HepG2 (cell line): ENCODE data around the gene GPR65. TPM values are rescaled to one million over a fixed set of nuclear protein-coding genes. Genes with fewer than 3 reads are reported as not detected.

Experiments used
- ATAC-seq: fragments of 200-7000 bp; cut with Tn5 transposase; 3 replicates; pipeline ENCODE4 v1.9.1; 2020; ENCODE audit warnings: mild to moderate bottlenecking, moderate library complexity
- BruUV-seq: library from RNA; stranded (reverse); fragments of 400-500 nt; replicated peaks from 2 replicates; lab custom pipeline; 2021; lab: Mats Ljungman, UMichigan
- CTCF ChIA-PET: fragments of 300-600 bp; formaldehyde crosslinking; extraction: SDS; loops from one replicate; lab custom pipeline; 2021; ENCODE audit warnings: low total read pairs, inconsistent platforms, low intra/inter-chr PET ratio; lab: Yijun Ruan, JAX
- POLR2A ChIA-PET: fragments of 350-600 bp; sonication (Branson Sonifier 250); formaldehyde crosslinking; loops from one replicate; lab custom pipeline; 2020; ENCODE audit warnings: antibody characterized with exemption, inconsistent platforms; lab: Yijun Ruan, JAX
- DNase-seq: peaks from one replicate; pipeline ENCODE4 v3.0.0-alpha.2; 2015; ENCODE audit warnings: low spot score
- FAIRE-seq: peaks from 3 replicates; lab custom pipeline; 2011; peaks lifted over from hg19 to GRCh38; lab: Jason Lieb, UNC
- H2AFZ ChIP-seq: one replicate; pipeline ENCODE4 v1.6.1; 2011; ENCODE audit warnings: low read length, inconsistent platforms
- H3K27ac ChIP-seq: fragments of 300-600 bp; 3 replicates; pipeline ENCODE4 v1.8.0; 2011; ENCODE audit warnings: mixed run types, mild to moderate bottlenecking, mixed read lengths, low read length, inconsistent platforms; ENCODE audit not compliant: insufficient read depth; ENCODE audit errors: extremely low read length
- H3K27me3 ChIP-seq, 2 experiments: fragments of 200-600 bp in 1 of 2; 2 replicates in 1 of 2; 3 replicates in 1 of 2; pipeline versions ENCODE4 v1.6.0 to v1.8.0; 2011; ENCODE audit warnings: low read length in 2 of 2, mild to moderate bottlenecking in 2 of 2, moderate library complexity in 2 of 2, inconsistent platforms in 1 of 2; ENCODE audit not compliant: insufficient read depth in 2 of 2, control insufficient read depth in 1 of 2
- H3K36me3 ChIP-seq, 2 experiments: fragments of 200-600 bp in 1 of 2; replicated peaks in 1 of 2; 2 replicates in 1 of 2; 3 replicates in 1 of 2; pipeline versions ENCODE4 v1.5.1 to v1.8.0; 2011; ENCODE audit warnings: low read length in 2 of 2, inconsistent platforms in 1 of 2; ENCODE audit not compliant: insufficient read depth in 2 of 2, control insufficient read depth in 1 of 2
- H3K4me1 ChIP-seq: 2 replicates; pipeline ENCODE4 v1.5.1; 2012; ENCODE audit warnings: low read length, inconsistent platforms; ENCODE audit not compliant: insufficient read depth
- H3K4me2 ChIP-seq: 2 replicates; pipeline ENCODE4 v1.6.0; 2011; ENCODE audit warnings: low read depth, low read length, inconsistent platforms
- H3K4me3 ChIP-seq, 3 experiments: fragments of 200-600 bp in 1 of 3; sonication (generic), shearing (Covaris generic) in 1 of 3; replicated peaks in 1 of 3; 2 replicates each; pipeline ENCODE4 v1.5.1; 2011 to 2016; ENCODE audit warnings: low read length in 3 of 3, inconsistent platforms in 2 of 3, low read depth in 2 of 3, mild to moderate bottlenecking in 2 of 3, control low read depth in 1 of 3, mixed read lengths in 1 of 3; ENCODE audit not compliant: insufficient read depth in 1 of 3
- H3K79me2 ChIP-seq: one replicate; pipeline ENCODE4 v1.6.1; 2011; ENCODE audit warnings: low read length, inconsistent platforms; ENCODE audit not compliant: insufficient read depth
- H3K9ac ChIP-seq: 2 replicates; pipeline ENCODE4 v1.6.0; 2011; ENCODE audit warnings: mild to moderate bottlenecking, low read depth, low read length, inconsistent platforms; ENCODE audit not compliant: insufficient read depth
- H3K9me3 ChIP-seq: 2 replicates; pipeline ENCODE4 v1.5.1; 2012; ENCODE audit warnings: mild to moderate bottlenecking, low read length
- H4K20me1 ChIP-seq: 2 replicates; pipeline ENCODE4 v1.6.0; 2011; ENCODE audit warnings: inconsistent platforms, mild to moderate bottlenecking, low read length, moderate library complexity; ENCODE audit not compliant: insufficient read depth
- ZNF207 ChIP-seq: fragments of 450-650 bp; IDR thresholded peaks from 2 replicates; pipeline ENCODE4 v1.6.1; 2016; ENCODE audit warnings: antibody characterized with exemption, borderline replicate concordance
- ZNF230 ChIP-seq: sonication (generic); formaldehyde crosslinking; IDR thresholded peaks from 2 replicates; pipeline ENCODE4 v1.4.0; 2020; ENCODE audit warnings: mild to moderate bottlenecking, missing genetic modification reagents
- ZNF558 ChIP-seq: sonication (generic); formaldehyde crosslinking; IDR thresholded peaks from 2 replicates; pipeline ENCODE4 v1.9.0; 2022; ENCODE audit warnings: mild to moderate bottlenecking, missing genetic modification reagents, borderline replicate concordance
- ZNF839 ChIP-seq: sonication (generic); formaldehyde crosslinking; IDR thresholded peaks from 2 replicates; pipeline ENCODE4 v1.4.0; 2020; ENCODE audit warnings: missing genetic modification reagents, mild to moderate bottlenecking, borderline replicate concordance
- in situ Hi-C: cut with HindIII; loops from 2 replicates; pipeline ENCODE4 v1.10.0; 2017; ENCODE audit warnings: low pct_unique_long_range_greater_than_20kb; ENCODE audit not compliant: extremely low pct_ligation_motif_present
- intact Hi-C: fragments of 100-400 bp; cut with micrococcal nuclease; formaldehyde crosslinking; loops from one replicate; pipeline ENCODE4 v1.10.0; 2022; ENCODE audit not compliant: unreplicated experiment
- polyA plus RNA-seq, 8 experiments: library from polyadenylated mRNA; depleted of rRNA in 3 of 8; stranded (reverse) in 7 of 8; unstranded in 1 of 8; fragments of >200 nt; fragmentation: Illumina TruSeq in 4 of 8; extraction: Trizol in 4 of 8; gene quantifications; 2 replicates each; pipeline versions ENCODE4 v1.2.1 to v1.2.3, GENCODE V29; 2011 to 2016; ENCODE audit warnings: low read depth in 4 of 8, missing spikeins in 1 of 8, mixed read lengths in 1 of 8; ENCODE audit not compliant: insufficient read depth in 1 of 8
- total RNA-seq, 5 experiments: library from RNA; depleted of rRNA; stranded (reverse); fragments of >200 nt; fragmentation: Illumina TruSeq; extraction: Trizol; gene quantifications; 2 replicates each; pipeline ENCODE4 v1.2.3, GENCODE V29; 2016; ENCODE audit warnings: low read depth in 1 of 5
- TF ChIP-seq, protein P1 (sequence below): sonication (generic); formaldehyde crosslinking; IDR thresholded peaks from 2 replicates; pipeline ENCODE4 v1.8.1; 2023; ENCODE audit warnings: missing genetic modification reagents, inconsistent platforms, borderline replicate concordance
- TF ChIP-seq, protein P2 (sequence below): sonication (generic); formaldehyde crosslinking; IDR thresholded peaks from 2 replicates; pipeline ENCODE4 v1.4.0; 2020; ENCODE audit warnings: missing genetic modification reagents, borderline replicate concordance

GPR65 gene
- total and polyA plus RNA-seq, 2 of the 13 experiments (the other 11 are each of a cell fraction or from before 2014, with no cell fraction given) = not detected

DNA sequence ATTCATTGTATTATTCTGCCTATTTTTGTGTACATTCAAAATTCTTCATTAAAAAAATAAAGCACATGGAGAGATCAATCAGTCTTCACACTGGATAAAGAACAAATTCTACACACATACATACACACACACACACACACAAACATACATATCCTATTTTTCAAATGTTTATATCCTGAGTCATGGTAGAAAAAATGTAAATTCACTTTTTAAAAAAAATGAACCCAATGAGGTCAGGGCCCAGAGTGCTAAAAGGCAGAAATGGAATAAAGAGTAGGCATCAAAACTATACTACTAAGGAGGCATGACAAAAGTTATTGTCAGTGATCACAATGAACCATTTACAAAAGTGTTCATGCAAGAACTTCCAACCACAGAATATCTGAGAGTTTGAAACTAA lies 29.3 kb upstream of the GPR65 start:
- Histone ChIP-seq H3K27me3 (peaks cover 0 to 3% of the 10 kb centered on the region in 2 experiments; a peak in 1 of 5 replicates), H4K20me1 (no peaks in the 10 kb centered on the region)
- TF ChIP-seq, protein P1, sequence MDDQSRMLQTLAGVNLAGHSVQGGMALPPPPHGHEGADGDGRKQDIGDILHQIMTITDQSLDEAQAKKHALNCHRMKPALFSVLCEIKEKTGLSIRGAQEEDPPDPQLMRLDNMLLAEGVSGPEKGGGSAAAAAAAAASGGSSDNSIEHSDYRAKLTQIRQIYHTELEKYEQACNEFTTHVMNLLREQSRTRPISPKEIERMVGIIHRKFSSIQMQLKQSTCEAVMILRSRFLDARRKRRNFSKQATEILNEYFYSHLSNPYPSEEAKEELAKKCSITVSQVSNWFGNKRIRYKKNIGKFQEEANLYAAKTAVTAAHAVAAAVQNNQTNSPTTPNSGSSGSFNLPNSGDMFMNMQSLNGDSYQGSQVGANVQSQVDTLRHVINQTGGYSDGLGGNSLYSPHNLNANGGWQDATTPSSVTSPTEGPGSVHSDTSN (CRISPR knock-in tag) = no peak
- no peak for TF ChIP-seq ZNF839 (CRISPR knock-in tag)
- TF ChIP-seq ZNF230 (CRISPR knock-in tag) = no peak
- no peak for TF ChIP-seq ZNF207
- TF ChIP-seq, protein P2, sequence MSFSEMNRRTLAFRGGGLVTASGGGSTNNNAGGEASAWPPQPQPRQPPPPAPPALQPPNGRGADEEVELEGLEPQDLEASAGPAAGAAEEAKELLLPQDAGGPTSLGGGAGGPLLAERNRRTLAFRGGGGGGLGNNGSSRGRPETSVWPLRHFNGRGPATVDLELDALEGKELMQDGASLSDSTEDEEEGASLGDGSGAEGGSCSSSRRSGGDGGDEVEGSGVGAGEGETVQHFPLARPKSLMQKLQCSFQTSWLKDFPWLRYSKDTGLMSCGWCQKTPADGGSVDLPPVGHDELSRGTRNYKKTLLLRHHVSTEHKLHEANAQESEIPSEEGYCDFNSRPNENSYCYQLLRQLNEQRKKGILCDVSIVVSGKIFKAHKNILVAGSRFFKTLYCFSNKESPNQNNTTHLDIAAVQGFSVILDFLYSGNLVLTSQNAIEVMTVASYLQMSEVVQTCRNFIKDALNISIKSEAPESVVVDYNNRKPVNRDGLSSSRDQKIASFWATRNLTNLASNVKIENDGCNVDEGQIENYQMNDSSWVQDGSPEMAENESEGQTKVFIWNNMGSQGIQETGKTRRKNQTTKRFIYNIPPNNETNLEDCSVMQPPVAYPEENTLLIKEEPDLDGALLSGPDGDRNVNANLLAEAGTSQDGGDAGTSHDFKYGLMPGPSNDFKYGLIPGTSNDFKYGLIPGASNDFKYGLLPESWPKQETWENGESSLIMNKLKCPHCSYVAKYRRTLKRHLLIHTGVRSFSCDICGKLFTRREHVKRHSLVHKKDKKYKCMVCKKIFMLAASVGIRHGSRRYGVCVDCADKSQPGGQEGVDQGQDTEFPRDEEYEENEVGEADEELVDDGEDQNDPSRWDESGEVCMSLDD = no peak
- TF ChIP-seq ZNF558 (CRISPR knock-in tag) = no peak
- TF ChIP-seq, all 625 proteins: peak for 0
- DNase-seq = no peak
- in situ Hi-C loops = no loop called here
- H2AFZ ChIP-seq = no peak overlapping the region
- no peaks in the 10 kb centered on the region for H3K9me3 ChIP-seq
- H3K79me2 ChIP-seq = no peaks in the 10 kb centered on the region
- no peaks in the 10 kb centered on the region for H3K36me3 ChIP-seq
- H3K9ac ChIP-seq = no peak overlapping the region
- BruUV-seq = no TSS peak
- intact Hi-C loops = no loop called here
- CTCF ChIA-PET = no interaction called here
- H3K4me1 ChIP-seq = no peaks in the 10 kb centered on the region
- no peak overlapping the region for H3K27ac ChIP-seq
- H3K4me3 ChIP-seq = no peak overlapping the region
- POLR2A ChIA-PET = no interaction called here
- no peak overlapping the region for H3K4me2 ChIP-seq
- no peak for FAIRE-seq
- ATAC-seq = no peak
